ENCODE data around the gene MAP3K5. TPM values are rescaled to one million over a fixed set of nuclear protein-coding genes. Genes with fewer than 3 reads are reported as not detected.
A peak's percentile ranks its signal among the peaks of the same experiment; 100 is the strongest.

Gene MAP3K5
- polyA plus RNA-seq, 6 donors from 2014 or later, result 5.8 to 15.5 (median 10.1) TPM

- no peak for DNase-seq
- Mint-ChIP-seq H3K9me3 (peaks cover 0 to 7% (median 0%) of the 10 kb centered on the region in 7 donors), H3K27ac (no peak overlapping the region), H3K4me3 (no peak overlapping the region), H3K27me3 (peaks cover 5 to 12% (median 7%) of the 10 kb centered on the region in 3 donors), H3K36me3 (no peaks in the 10 kb centered on the region), H3K4me1 (no peaks in the 10 kb centered on the region)
- ATAC-seq (ENCODE audit: low read depth in 2 of 2), result no peak
Measured at GRCh38 chr6:136535880-136536650, 256.2 kb downstream of the MAP3K5 start.

- Mint-ChIP-seq H3K36me3 (no peaks in the 10 kb centered on the region), H3K27me3 (peaks cover 5 to 9% (median 9%) of the 10 kb centered on the region in 3 donors), H3K9me3 (peaks cover 0 to 7% (median 0%) of the 10 kb centered on the region in 7 donors), H3K4me1 (no peaks in the 10 kb centered on the region), H3K4me3 (no peak overlapping the region), H3K27ac (no peak overlapping the region)
- ATAC-seq (ENCODE audit: low read depth in 2 of 2) (no peak), DNase-seq (no peak)
Measured at GRCh38 chr6:136535017-136535765, 257.1 kb downstream of the MAP3K5 start.

GRCh38 chr6:136534268-136534667 lies 258.0 kb downstream of the MAP3K5 start:
- no peak overlapping the region for H3K4me3 Mint-ChIP-seq
- H3K4me1 Mint-ChIP-seq, result no peaks in the 10 kb centered on the region
- DNase-seq (no peak), ATAC-seq (ENCODE audit: low read depth in 2 of 2) (no peak)
- no peak overlapping the region for H3K27ac Mint-ChIP-seq
- H3K36me3 Mint-ChIP-seq, result no peaks in the 10 kb centered on the region
- peaks cover 0 to 7% (median 0%) of the 10 kb centered on the region in 7 donors for H3K9me3 Mint-ChIP-seq
- peaks cover 5 to 9% (median 9%) of the 10 kb centered on the region in 3 donors for H3K27me3 Mint-ChIP-seq

- Mint-ChIP-seq H3K36me3 (no peaks in the 10 kb centered on the region), H3K4me3 (no peak overlapping the region), H3K27me3 (peaks cover 5 to 9% (median 9%) of the 10 kb centered on the region in 3 donors), H3K9me3 (peaks cover 0 to 7% (median 0%) of the 10 kb centered on the region in 7 donors), H3K4me1 (no peaks in the 10 kb centered on the region), H3K27ac (no peak overlapping the region)
- no peak for DNase-seq
- ATAC-seq (ENCODE audit: low read depth in 2 of 2), result no peak
Measured at GRCh38 chr6:136533487-136533886, 258.8 kb downstream of the MAP3K5 start.

GRCh38 chr6:136532030-136532429 lies 260.2 kb downstream of the MAP3K5 start:
- no peaks in the 10 kb centered on the region for H3K36me3 Mint-ChIP-seq
- ATAC-seq (ENCODE audit: low read depth in 2 of 2) (no peak), DNase-seq (no peak)
- no peak overlapping the region for H3K27ac Mint-ChIP-seq
- peaks cover 11 to 17% (median 14%) of the 10 kb centered on the region in 3 donors for H3K27me3 Mint-ChIP-seq
- peaks cover 0 to 7% (median 0%) of the 10 kb centered on the region in 7 donors for H3K9me3 Mint-ChIP-seq
- no peak overlapping the region for H3K4me3 Mint-ChIP-seq
- H3K4me1 Mint-ChIP-seq, result no peaks in the 10 kb centered on the region

GRCh38 chr6:136529710-136530109 lies 262.6 kb downstream of the MAP3K5 start:
- no peak for DNase-seq
- H3K4me1 Mint-ChIP-seq, result peaks cover 9 to 18% (median 16%) of the 10 kb centered on the region in 3 donors
- H3K9me3 Mint-ChIP-seq, result no peaks in the 10 kb centered on the region
- H3K4me3 Mint-ChIP-seq, result no peak overlapping the region
- no peak for ATAC-seq (ENCODE audit: low read depth in 2 of 2)
- peak overlapping the region in 1 of 6 donors; percentile 7 for H3K27ac Mint-ChIP-seq
- H3K36me3 Mint-ChIP-seq, result no peaks in the 10 kb centered on the region
- H3K27me3 Mint-ChIP-seq, result peaks cover 23 to 28% (median 26%) of the 10 kb centered on the region in 3 donors

- H3K4me3 Mint-ChIP-seq, result no peak overlapping the region
- peaks cover 23 to 28% (median 23%) of the 10 kb centered on the region in 3 donors for H3K27me3 Mint-ChIP-seq
- ATAC-seq (ENCODE audit: low read depth in 2 of 2), result no peak
- no peaks in the 10 kb centered on the region for H3K36me3 Mint-ChIP-seq
- H3K27ac Mint-ChIP-seq, result no peak overlapping the region
- H3K9me3 Mint-ChIP-seq, result no peaks in the 10 kb centered on the region
- H3K4me1 Mint-ChIP-seq, result peaks cover 9 to 18% (median 16%) of the 10 kb centered on the region in 3 donors
- no peak for DNase-seq
Measured at GRCh38 chr6:136528477-136528876, 263.8 kb downstream of the MAP3K5 start.

GRCh38 chr6:136527831-136528230 lies 264.4 kb downstream of the MAP3K5 start:
- Mint-ChIP-seq H3K4me3 (no peak overlapping the region), H3K36me3 (no peaks in the 10 kb centered on the region), H3K9me3 (no peaks in the 10 kb centered on the region), H3K27me3 (peaks cover 21 to 28% (median 23%) of the 10 kb centered on the region in 3 donors), H3K4me1 (peaks cover 9 to 18% (median 16%) of the 10 kb centered on the region in 3 donors), H3K27ac (no peak overlapping the region)
- DNase-seq (no peak), ATAC-seq (ENCODE audit: low read depth in 2 of 2) (no peak)

GRCh38 chr6:136526937-136527336 lies 265.3 kb downstream of the MAP3K5 start:
- peaks cover 21 to 28% (median 23%) of the 10 kb centered on the region in 3 donors for H3K27me3 Mint-ChIP-seq
- no peak overlapping the region for H3K27ac Mint-ChIP-seq
- H3K9me3 Mint-ChIP-seq, result no peaks in the 10 kb centered on the region
- no peak for ATAC-seq (ENCODE audit: low read depth in 2 of 2)
- peaks cover 9 to 18% (median 16%) of the 10 kb centered on the region in 3 donors for H3K4me1 Mint-ChIP-seq
- H3K36me3 Mint-ChIP-seq, result no peaks in the 10 kb centered on the region
- no peak for DNase-seq
- peak overlapping the region in 1 of 8 donors; percentile 8 for H3K4me3 Mint-ChIP-seq

GRCh38 chr6:136526196-136526930 lies 265.9 kb downstream of the MAP3K5 start:
- H3K4me3 Mint-ChIP-seq, result peak overlapping the region in 5 of 8 donors; percentile 3 to 79 (median 45)
- H3K9me3 Mint-ChIP-seq, result no peaks in the 10 kb centered on the region
- H3K4me1 Mint-ChIP-seq, result peaks cover 9 to 18% (median 16%) of the 10 kb centered on the region in 3 donors
- no peaks in the 10 kb centered on the region for H3K36me3 Mint-ChIP-seq
- H3K27me3 Mint-ChIP-seq, result peaks cover 20 to 24% (median 20%) of the 10 kb centered on the region in 3 donors
- peak overlapping the region in 2 of 6 donors; percentile 24 to 71 for H3K27ac Mint-ChIP-seq
- ATAC-seq (ENCODE audit: low read depth in 2 of 2), result peak; percentile 64 to 70
- DNase-seq, result no peak

- Mint-ChIP-seq H3K4me3 (peak overlapping the region in 3 of 8 donors; percentile 8 to 79 (median 59)), H3K27ac (peak overlapping the region in 1 of 6 donors; percentile 71), H3K27me3 (peaks cover 17 to 22% (median 18%) of the 10 kb centered on the region in 3 donors), H3K4me1 (peaks cover 9 to 18% (median 16%) of the 10 kb centered on the region in 3 donors), H3K36me3 (no peaks in the 10 kb centered on the region), H3K9me3 (no peaks in the 10 kb centered on the region)
- ATAC-seq (ENCODE audit: low read depth in 2 of 2) (no peak), DNase-seq (no peak)
Measured at GRCh38 chr6:136525586-136526195, 266.6 kb downstream of the MAP3K5 start.

GRCh38 chr6:136524936-136525413 lies 267.3 kb downstream of the MAP3K5 start:
- peak; percentile 51 to 64 for ATAC-seq (ENCODE audit: low read depth in 2 of 2)

More at GRCh38 chr6:136524936-136525413, 267.3 kb downstream of the MAP3K5 start:
- no peaks in the 10 kb centered on the region for H3K9me3 Mint-ChIP-seq
- no peak overlapping the region for H3K4me3 Mint-ChIP-seq
- no peaks in the 10 kb centered on the region for H3K36me3 Mint-ChIP-seq
- peaks cover 17 to 29% (median 18%) of the 10 kb centered on the region in 3 donors for H3K27me3 Mint-ChIP-seq
- no peak for DNase-seq
- H3K27ac Mint-ChIP-seq, result no peak overlapping the region
- H3K4me1 Mint-ChIP-seq, result peaks cover 9 to 18% (median 16%) of the 10 kb centered on the region in 3 donors
